Neural crest cell (in vitro differentiated cells): ENCODE data around the gene DNAH10. TPM values are rescaled to one million over a fixed set of nuclear protein-coding genes. Genes with fewer than 3 reads are reported as not detected.

Experiments used
- DNase-seq: peaks from one replicate; pipeline ENCODE4 v3.0.0; 2021; ENCODE audit warnings: low read depth, mixed read lengths, low spot score
- H3K27ac Mint-ChIP-seq: one replicate; pipeline ENCODE4 v1.8.0; 2021; ENCODE audit warnings: mild to moderate bottlenecking, mixed read lengths; ENCODE audit not compliant: unreplicated experiment
- H3K27me3 Mint-ChIP-seq: 2 replicates; pipeline ENCODE4 v1.8.0; 2021; ENCODE audit warnings: low read depth, mild to moderate bottlenecking, mixed read lengths
- H3K36me3 Mint-ChIP-seq: 2 replicates; pipeline ENCODE4 v1.8.0; 2021; ENCODE audit warnings: low read depth, mild to moderate bottlenecking, mixed read lengths
- H3K4me1 Mint-ChIP-seq: 2 replicates; pipeline ENCODE4 v1.8.0; 2021; ENCODE audit warnings: mixed read lengths
- H3K4me3 Mint-ChIP-seq: one replicate; pipeline ENCODE4 v1.8.0; 2021; ENCODE audit warnings: mild to moderate bottlenecking, mixed read lengths
- H3K9me3 Mint-ChIP-seq: 2 replicates; pipeline ENCODE4 v1.8.0; 2021; ENCODE audit warnings: mixed read lengths
- CTCF ChIP-seq: fragments of 200-600 bp; sonication (generic); conservative IDR thresholded peaks from 2 replicates; pipeline ENCODE4 v1.5.0; 2021; ENCODE audit warnings: antibody characterized with exemption, mild to moderate bottlenecking
- total RNA-seq: library from RNA; stranded (reverse); gene quantifications from 2 replicates; pipeline ENCODE4 v1.2.1, GENCODE V29; 2021

The DNAH10 gene
- total RNA-seq, 1 donor from 2014 or later = 1.1 TPM

DNA sequence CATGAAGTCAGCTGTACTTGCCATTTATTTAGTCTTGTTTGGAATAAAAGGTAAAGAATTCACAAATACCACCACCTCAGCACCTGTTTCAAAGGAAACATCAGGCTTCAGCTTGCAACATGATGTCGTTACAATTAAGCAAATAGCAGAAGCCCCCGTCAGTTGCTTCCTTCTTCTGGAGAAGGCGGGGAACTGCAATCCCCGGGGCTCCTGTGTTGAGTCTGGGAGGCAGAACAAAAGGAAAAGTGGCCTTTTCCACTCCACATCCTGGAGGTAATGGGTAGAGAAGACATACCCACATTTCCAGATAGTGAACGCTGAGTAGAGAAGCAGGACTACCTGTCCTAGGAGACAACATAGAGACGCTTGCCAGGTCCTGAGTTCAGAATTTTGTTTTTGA lies 92.8 kb downstream of the DNAH10 start:
- TF ChIP-seq CTCF = no peak
- no peaks in the 10 kb centered on the region for H3K27me3 Mint-ChIP-seq
- no peak overlapping the region for H3K4me3 Mint-ChIP-seq
- DNase-seq = no peak
- H3K36me3 Mint-ChIP-seq = no peaks in the 10 kb centered on the region
- no peaks in the 10 kb centered on the region for H3K9me3 Mint-ChIP-seq
- no peak overlapping the region for H3K27ac Mint-ChIP-seq
- no peaks in the 10 kb centered on the region for H3K4me1 Mint-ChIP-seq

DNA sequence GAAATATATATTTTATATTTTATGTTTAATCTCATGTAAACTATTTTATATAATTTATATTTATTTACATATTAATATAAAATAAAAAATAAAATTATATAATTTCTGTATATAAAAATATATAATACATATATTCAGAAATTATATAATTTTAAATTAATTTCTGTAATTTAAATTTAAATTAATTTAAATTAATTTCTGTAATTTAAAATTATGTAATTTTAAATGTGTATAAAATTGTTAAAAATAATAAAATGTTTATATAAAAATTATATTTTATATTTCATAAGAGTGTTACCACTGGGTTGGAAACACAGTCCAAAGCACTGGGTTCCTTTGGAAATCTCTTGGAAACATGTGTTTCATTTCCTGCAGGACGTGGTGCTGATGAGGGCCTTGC lies 94.6 kb downstream of the DNAH10 start:
- TF ChIP-seq CTCF = no peak
- Mint-ChIP-seq H3K4me3 (no peak overlapping the region), H3K4me1 (no peaks in the 10 kb centered on the region), H3K27me3 (no peaks in the 10 kb centered on the region), H3K9me3 (no peaks in the 10 kb centered on the region), H3K36me3 (no peaks in the 10 kb centered on the region), H3K27ac (no peak overlapping the region)
- no peak for DNase-seq

DNA sequence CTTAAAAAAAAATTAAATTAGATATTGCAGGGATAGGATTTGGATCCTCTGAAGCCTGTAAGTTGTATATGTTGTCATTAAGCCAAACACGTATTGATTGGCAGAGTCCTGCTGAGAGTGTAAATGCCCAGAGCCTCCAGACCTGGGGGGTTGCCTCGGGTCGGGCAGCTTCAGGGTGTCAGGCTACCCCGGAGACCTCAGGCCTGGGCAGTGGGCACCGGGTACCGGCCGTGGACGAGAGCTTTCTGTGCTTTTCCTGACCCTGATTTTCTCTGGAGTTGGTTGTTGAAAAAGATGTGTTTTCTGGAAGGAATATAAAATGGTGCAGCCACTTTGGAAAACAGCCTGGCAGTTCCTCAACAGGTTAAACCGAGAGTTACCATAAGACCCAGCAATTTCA lies 96.1 kb downstream of the DNAH10 start:
- no peak overlapping the region for H3K4me3 Mint-ChIP-seq
- no peak for TF ChIP-seq CTCF
- H3K27me3 Mint-ChIP-seq = no peaks in the 10 kb centered on the region
- H3K9me3 Mint-ChIP-seq = no peaks in the 10 kb centered on the region
- no peak overlapping the region for H3K27ac Mint-ChIP-seq
- DNase-seq = no peak
- H3K4me1 Mint-ChIP-seq = no peaks in the 10 kb centered on the region
- H3K36me3 Mint-ChIP-seq = no peaks in the 10 kb centered on the region

- Mint-ChIP-seq H3K4me1 (no peaks in the 10 kb centered on the region), H3K27ac (no peak overlapping the region), H3K27me3 (no peaks in the 10 kb centered on the region), H3K4me3 (no peak overlapping the region), H3K9me3 (no peaks in the 10 kb centered on the region), H3K36me3 (no peaks in the 10 kb centered on the region)
- DNase-seq = no peak
- no peak for TF ChIP-seq CTCF
Observed at GRCh38 chr12:123859035-123859434, 96.9 kb downstream of the DNAH10 start.

DNA sequence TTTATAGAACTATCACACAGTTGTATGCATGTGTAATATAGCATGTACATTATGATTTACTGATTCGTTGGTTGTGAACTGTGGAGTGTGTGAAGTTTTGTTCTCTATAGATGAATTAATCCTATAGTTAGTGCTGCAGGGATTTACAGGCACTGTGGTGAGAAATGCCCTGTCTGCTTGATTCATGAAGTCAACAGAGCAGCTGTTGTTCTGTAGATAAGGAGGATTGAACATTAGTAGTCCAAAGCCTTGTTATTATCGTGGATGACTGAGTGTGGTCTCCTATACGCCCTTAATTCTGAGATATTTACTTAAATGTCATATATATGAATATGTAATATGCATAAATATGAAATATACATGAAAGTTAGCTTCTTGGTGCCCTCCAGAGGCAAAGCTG lies 98.3 kb downstream of the DNAH10 start:
- Mint-ChIP-seq H3K4me3 (no peak overlapping the region), H3K27me3 (no peaks in the 10 kb centered on the region), H3K4me1 (no peaks in the 10 kb centered on the region), H3K27ac (no peak overlapping the region), H3K9me3 (no peaks in the 10 kb centered on the region), H3K36me3 (no peaks in the 10 kb centered on the region)
- no peak for TF ChIP-seq CTCF
- no peak for DNase-seq

DNA sequence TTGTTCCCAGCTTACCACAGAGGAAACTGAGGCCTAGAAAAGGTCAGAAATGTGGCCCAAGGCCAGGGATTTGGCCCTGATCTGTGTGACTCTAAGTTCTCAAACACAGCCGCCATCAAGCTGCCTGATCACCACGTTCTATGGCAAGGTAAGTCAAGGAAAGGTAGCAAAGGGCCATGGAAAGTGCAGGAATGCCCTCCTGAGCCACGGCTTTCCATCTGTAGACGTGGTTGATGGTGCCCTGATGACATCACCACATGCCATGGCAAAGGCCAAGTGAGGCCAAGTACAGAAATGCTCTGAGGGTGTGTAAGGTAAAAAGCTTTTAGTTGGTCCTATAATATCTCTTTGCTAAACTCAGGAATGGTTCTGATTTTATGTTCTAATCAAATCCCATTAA lies 99.3 kb downstream of the DNAH10 start:
- H3K9me3 Mint-ChIP-seq = no peaks in the 10 kb centered on the region
- H3K27ac Mint-ChIP-seq = no peak overlapping the region
- no peaks in the 10 kb centered on the region for H3K4me1 Mint-ChIP-seq
- no peaks in the 10 kb centered on the region for H3K36me3 Mint-ChIP-seq
- H3K27me3 Mint-ChIP-seq = no peaks in the 10 kb centered on the region
- no peak for DNase-seq
- TF ChIP-seq CTCF = no peak
- H3K4me3 Mint-ChIP-seq = no peak overlapping the region
